Measurements from ENCODE around the gene PLXDC2.

Gene PLXDC2

GRCh38 chr10:19824381-19825342, 8.4 kb downstream of the PLXDC2 start:
- H3K9me3 ChIP-seq (ENCODE audit: control insufficient read depth, insufficient read depth, low read depth, low read length) = no peaks in the 10 kb centered on the region
- CTCF ChIA-PET = interaction anchor here (0.6 kb wide), 1 partner anchor 1065 kb away, joined by 3 read pairs; no protein-coding TSS in a partner anchor
- H3K4me3 ChIP-seq (ENCODE audit: low read depth, low read length) = no peak overlapping the region
- no peak overlapping the region for H3K27ac ChIP-seq (ENCODE audit: extremely low read depth, low read depth, low read length)
- H3K36me3 ChIP-seq (ENCODE audit: control insufficient read depth in 2 of 2, insufficient read depth in 1 of 2, low read length in 2 of 2) = no peaks in the 10 kb centered on the region; a peak in 1 of 3 replicates
- TF ChIP-seq PRDM4 (tag by site-specific recombination; IDR thresholded peaks at IDR 0.05) (no peak), HOXC10 (CRISPR knock-in tag; IDR thresholded peaks at IDR 0.05) (no peak), ZNF214 (tag by site-specific recombination; IDR thresholded peaks at IDR 0.05; ENCODE audit: borderline replicate concordance) (no peak), ZNF701 (tag by site-specific recombination; IDR thresholded peaks at IDR 0.05) (no peak), HIC1 (tag by site-specific recombination; IDR thresholded peaks at IDR 0.05) (no peak), ZNF76 (tag by site-specific recombination; IDR thresholded peaks at IDR 0.05; ENCODE audit: borderline replicate concordance, low read depth) (no peak), INSM2 (tag by site-specific recombination; IDR thresholded peaks at IDR 0.05) (no peak), ZNF148 (tag by site-specific recombination; IDR thresholded peaks at IDR 0.05; ENCODE audit: borderline replicate concordance) (no peak), ZBTB49 (tag by site-specific recombination; IDR thresholded peaks at IDR 0.05; ENCODE audit: low read depth) (no peak)
- H3K4me1 ChIP-seq (ENCODE audit: control insufficient read depth, insufficient read depth, low read length) = no peaks in the 10 kb centered on the region; the same call in 1 of the 2 replicates
- POLR2A ChIA-PET = interaction anchor here (2.9 kb wide), 1 partner anchor 9 kb away, joined by 7 read pairs; the partner anchor contains the start of gene PLXDC2

GRCh38 chr10:19825700-19826099, 9.5 kb downstream of the PLXDC2 start:
- Histone ChIP-seq H3K36me3 (ENCODE audit: control insufficient read depth in 2 of 2, insufficient read depth in 1 of 2, low read length in 2 of 2) (no peaks in the 10 kb centered on the region; a peak in 1 of 3 replicates), H3K9me3 (ENCODE audit: control insufficient read depth, insufficient read depth, low read depth, low read length) (no peaks in the 10 kb centered on the region), H3K4me1 (ENCODE audit: control insufficient read depth, insufficient read depth, low read length) (no peaks in the 10 kb centered on the region; the same call in 1 of the 2 replicates), H3K4me3 (ENCODE audit: low read depth, low read length) (no peak overlapping the region), H3K27ac (ENCODE audit: extremely low read depth, low read depth, low read length) (no peak overlapping the region)
- ChIA-PET CTCF (no interaction called here), POLR2A (interaction anchor here (2.9 kb wide), 1 partner anchor 10 kb away, joined by 7 read pairs; the partner anchor contains the start of gene PLXDC2)
- TF ChIP-seq ZNF843 (tag by site-specific recombination; IDR thresholded peaks at IDR 0.05) (no peak), ZBTB20 (tag by site-specific recombination; IDR thresholded peaks at IDR 0.05) (no peak), ZBTB26 (tag by site-specific recombination; optimal IDR thresholded peaks at IDR 0.05) (no peak), ZNF701 (tag by site-specific recombination; IDR thresholded peaks at IDR 0.05) (no peak), PRDM1 (tag by site-specific recombination; IDR thresholded peaks at IDR 0.05) (no peak), ZFP37 (tag by site-specific recombination; IDR thresholded peaks at IDR 0.05) (no peak), ZNF416 (tag by site-specific recombination; IDR thresholded peaks at IDR 0.05) (no peak), ZNF423 (tag by site-specific recombination; IDR thresholded peaks at IDR 0.05) (no peak), ZIC2 (tag by site-specific recombination; IDR thresholded peaks at IDR 0.05) (no peak), SETDB1 (IDR thresholded peaks at IDR 0.05; ENCODE audit: insufficient read length, low read length) (no peak), ZNF223 (tag by site-specific recombination; IDR thresholded peaks at IDR 0.05) (no peak), ZNF341 (tag by site-specific recombination; IDR thresholded peaks at IDR 0.05; ENCODE audit: low read depth) (no peak)
